Measurements from ENCODE around the gene PTPA. TPM values are rescaled to one million over a fixed set of nuclear protein-coding genes. Genes with fewer than 3 reads are reported as not detected.

The PTPA gene
- total RNA-seq, 1 donor from 2014 or later = 42.2 TPM

GRCh38 chr9:129084087-129084486, 27.1 kb upstream of the PTPA start:
- DNase-seq = no peak

- no peak for DNase-seq
Measured at GRCh38 chr9:129089246-129089645, 22.0 kb upstream of the PTPA start.

DNA sequence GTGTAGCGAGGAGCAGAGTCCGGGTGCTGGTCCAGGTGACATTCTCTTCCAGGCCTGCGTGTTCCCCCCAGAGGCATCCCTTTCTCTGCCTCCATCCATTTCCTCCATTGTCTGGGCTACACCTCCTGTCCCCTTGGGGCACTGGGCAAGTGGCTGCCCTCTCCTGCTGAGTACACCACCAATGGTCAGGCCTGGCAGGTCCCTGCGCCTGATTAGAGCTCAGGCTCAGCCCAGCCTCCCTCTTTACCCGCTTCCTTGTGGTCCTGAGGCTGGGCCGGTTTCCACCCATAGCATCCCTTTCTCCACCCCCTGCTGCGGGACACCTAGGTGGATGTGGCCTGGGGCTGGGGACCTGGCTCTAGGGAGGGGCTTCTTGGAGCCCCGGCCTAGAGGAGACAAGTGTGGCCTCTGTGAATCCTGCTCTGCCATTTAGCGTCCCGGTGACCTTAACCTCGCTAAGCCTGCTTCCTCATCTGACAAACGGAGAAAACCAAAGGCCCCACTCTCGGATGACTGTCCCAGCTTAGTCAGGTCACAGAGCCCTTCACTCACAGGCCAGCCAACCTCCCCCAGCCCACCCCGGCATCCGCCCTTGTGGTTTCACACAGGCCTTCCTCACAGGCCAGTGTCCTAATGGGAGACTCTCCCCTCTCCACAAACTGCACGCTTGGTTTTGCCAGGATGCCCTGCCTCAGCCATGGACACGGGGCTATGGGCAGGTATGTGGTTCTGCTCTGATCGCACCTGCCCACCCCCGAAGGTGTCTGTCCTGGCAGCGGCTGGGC, 17.4 kb upstream of the PTPA start:
- no peak for DNase-seq

DNA sequence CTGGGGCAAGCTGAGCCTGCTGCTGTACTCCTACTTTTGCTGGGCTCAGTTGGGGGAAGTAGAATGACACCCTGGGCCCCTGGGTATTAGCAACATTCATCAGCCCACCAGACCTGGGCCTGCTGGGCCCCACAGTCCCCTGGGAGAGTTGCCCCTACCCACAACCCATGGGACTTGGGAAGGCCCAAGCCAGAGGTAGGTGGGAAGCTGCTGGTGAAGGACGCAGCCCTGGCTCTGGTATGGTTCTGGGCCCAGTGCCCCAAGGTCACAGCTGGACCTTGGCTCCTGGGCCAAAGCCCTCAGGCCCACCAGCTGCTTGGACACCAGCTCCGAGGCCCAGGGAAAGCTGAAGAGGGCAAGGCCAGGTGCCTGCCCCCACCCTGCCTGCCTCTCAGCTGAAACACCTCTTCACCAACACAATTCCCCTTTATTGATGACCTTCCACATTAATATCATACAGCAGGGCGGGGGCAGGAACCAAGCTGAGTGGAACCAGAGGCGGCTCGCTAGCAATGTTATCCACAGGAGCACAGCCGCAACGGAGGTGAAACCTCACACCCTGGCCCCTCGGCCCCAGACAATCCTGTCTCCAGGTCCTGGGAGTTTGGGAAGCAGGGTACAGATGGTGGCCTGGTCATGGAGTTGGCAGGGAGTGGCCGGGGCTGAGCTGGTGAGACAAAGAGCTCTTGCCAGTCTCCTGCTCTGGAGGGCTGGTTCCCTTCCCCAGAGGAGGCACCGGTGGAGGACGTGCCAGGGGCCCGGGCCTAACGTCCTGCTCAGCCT, 16.6 kb upstream of the PTPA start:
- no peak for DNase-seq

GRCh38 chr9:129095170-129095667, 16.0 kb upstream of the PTPA start:
- DNase-seq = no peak

DNA sequence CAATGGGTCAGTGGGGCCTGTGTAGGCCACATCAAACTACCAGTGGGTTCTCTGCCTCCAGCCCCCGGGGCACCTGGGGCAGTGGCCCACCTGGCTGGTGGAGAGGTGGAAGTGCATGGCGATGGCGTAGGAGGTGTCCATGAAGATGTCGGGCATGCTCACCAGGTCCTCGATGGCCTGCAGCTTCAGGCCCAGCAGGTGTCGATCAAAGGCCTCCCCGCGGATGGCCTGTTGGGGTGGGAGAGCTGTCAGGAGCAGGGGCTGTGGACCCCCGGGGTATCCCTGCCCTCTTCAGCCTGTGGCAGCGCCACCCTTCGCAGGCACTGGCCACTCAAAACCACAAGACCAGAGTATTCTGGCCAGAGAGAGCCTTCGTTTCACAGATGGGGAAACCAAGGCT, 15.3 kb upstream of the PTPA start:
- no peak for DNase-seq

GRCh38 chr9:129097671-129098306, 13.4 kb upstream of the PTPA start:
- no peak for DNase-seq

GRCh38 chr9:129098328-129098727, 12.9 kb upstream of the PTPA start:
- no peak for DNase-seq

DNA sequence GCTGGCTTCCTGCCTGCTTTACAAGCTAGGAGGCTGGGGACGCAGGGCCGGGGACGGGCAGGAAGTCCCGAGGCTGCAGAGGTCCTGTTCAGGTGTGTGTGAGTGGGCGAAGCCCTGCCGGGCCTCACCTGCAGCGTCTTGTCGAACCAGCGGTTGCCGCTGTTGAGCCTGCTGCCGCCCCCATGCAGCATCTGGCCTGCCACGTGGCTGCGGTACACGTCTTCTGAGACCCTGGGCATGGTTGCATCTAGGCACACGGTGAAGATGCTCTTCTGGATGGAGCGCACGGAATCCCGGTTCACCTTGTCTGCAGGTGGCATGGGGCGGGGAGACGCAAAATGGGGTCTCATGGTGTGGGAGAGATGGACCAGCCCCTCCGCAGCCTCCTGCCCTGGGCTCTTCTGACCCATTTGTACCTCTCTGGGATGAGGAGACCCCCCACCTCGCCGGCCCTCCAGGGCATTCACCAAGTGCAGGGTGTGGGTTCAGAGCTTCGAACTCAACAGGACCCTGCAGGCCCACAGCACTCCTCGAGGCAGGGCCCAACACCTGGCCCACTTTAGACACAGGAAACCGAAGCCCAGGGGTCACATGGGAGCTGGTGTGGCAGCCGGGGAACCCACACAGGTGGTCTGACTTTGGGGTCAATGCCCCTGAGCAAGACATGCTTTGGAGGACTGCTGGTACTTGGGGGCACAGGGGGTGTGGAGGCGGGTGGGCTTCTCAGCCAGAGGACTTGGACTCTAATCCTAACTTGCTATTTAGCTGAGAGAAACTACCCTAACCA, 10.6 kb upstream of the PTPA start:
- DNase-seq = no peak

- no peak for DNase-seq
Measured at GRCh38 chr9:129101279-129101678, 9.9 kb upstream of the PTPA start.

GRCh38 chr9:129102095-129102525, 9.1 kb upstream of the PTPA start:
- no peak for DNase-seq

GRCh38 chr9:129102791-129103594, 8.2 kb upstream of the PTPA start:
- no peak for DNase-seq

- DNase-seq = no peak
Measured at GRCh38 chr9:129103595-129103965, 7.6 kb upstream of the PTPA start.

GRCh38 chr9:129104051-129104450, 7.2 kb upstream of the PTPA start:
- no peak for DNase-seq

DNA sequence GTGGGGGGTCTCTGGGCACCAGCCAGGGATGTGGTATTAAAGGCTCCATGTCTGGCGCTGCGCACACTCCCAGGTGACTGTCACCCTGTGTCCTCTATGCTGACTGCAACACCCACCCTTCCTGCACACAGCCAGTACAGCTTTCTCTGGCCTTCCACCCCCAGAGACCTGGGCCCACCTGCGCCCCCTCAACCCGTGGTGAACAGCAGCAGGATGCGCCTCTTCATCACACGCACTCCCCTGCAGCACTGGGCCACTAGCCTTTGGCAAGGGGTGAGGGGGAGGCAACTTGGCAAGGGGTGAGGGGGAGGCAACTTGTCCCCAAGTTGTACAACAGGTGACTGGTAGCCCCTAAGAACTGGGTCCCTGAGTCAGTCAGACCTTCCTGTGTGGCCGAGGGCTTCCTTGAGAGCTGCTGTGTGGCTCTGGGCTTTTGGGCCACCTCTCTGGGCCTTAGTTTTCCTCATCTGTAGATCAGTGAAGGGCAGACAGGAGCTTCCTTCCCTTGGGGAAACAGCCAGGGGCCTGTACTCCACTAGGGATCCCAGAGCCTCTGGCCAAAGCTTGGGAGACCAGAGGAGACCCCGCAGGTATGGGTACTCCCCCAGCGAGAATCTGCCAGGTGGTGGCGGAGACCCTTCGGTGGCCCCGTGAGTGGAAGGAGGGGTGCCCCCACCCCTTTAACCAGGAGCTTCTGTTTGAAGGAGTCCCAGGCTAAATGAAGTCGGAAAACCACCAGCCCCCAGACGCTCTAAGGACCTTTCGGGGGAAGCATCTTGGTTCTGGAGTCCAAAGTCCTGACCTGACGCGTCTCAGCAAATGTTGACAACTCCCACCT, 5.1 kb upstream of the PTPA start:
- no peak for DNase-seq

- DNase-seq = no peak
Measured at GRCh38 chr9:129107651-129108050, 3.6 kb upstream of the PTPA start.

- DNase-seq = no peak
Measured at GRCh38 chr9:129108083-129108804, 3.0 kb upstream of the PTPA start.

- DNase-seq = no peak
Measured at GRCh38 chr9:129108805-129109536, 2.2 kb upstream of the PTPA start.

DNA sequence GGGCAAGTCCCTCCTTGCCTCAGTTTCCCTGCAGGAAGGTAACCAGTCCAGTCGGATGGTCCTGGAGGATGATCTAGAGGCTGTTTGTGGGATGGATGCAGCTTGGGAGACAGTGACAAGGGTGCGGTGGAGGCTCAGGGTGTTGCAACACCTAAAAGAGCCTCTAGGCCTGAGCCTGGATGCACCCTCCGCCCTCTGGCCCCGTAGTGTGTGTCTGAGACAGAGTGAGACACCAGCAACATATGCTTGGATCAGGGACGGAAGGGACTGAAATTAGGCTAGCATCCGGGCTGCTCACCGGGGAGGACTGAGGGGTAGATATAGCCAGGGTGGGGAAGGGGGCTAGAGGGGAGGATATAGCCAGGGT, 1.7 kb upstream of the PTPA start:
- no peak for DNase-seq

Data from skin of body (tissue), 2 donors.